ENCODE data around the gene ZNF653.

GRCh38 chr19:11456659-11457058 is 49.0 kb downstream of the ZNF653 start:
- TF ChIP-seq RFX5 (IDR thresholded peaks at IDR 0.05; ENCODE audit: borderline replicate concordance, low read depth, low read length) (no peak), POLR2A (IDR thresholded peaks at IDR 0.05; ENCODE audit: control extremely low read depth in 1 of 2, low read depth in 2 of 2, low read length in 2 of 2) (no peak), CTCF (IDR thresholded peaks at IDR 0.05; ENCODE audit: control extremely low read depth in 1 of 3, insufficient read depth in 1 of 3, low read depth in 1 of 3, low read length in 3 of 3) (no peak), EZH2 (IDR thresholded peaks at IDR 0.05; ENCODE audit: low read depth, low read length, severe bottlenecking) (no peak), YY1 (IDR thresholded peaks at IDR 0.05; ENCODE audit: low read depth, low read length) (no peak), ATF3 (IDR thresholded peaks at IDR 0.05; ENCODE audit: insufficient read depth, low read depth, low read length) (no peak), PHF8 (conservative IDR thresholded peaks at IDR 0.05; ENCODE audit: low read depth, low read length) (no peak), JUND (IDR thresholded peaks at IDR 0.05; ENCODE audit: low read length) (no peak), EP300 (IDR thresholded peaks at IDR 0.05; ENCODE audit: borderline replicate concordance in 1 of 2, low read depth in 2 of 2, low read length in 2 of 2) (no peak)
